GM23248 (cell line): ENCODE data around the gene SHMT2. TPM values are rescaled to one million over a fixed set of nuclear protein-coding genes. Genes with fewer than 3 reads are reported as not detected.

ENCODE experiments used
- DNase-seq: peaks from one replicate; pipeline ENCODE4 v3.0.0-alpha.2; 2015
- H2AFZ ChIP-seq: fragments of 200-600 bp; sonication (generic); 2 replicates; pipeline ENCODE4 v1.6.1; 2016; ENCODE audit warnings: antibody characterized with exemption
- H3F3A ChIP-seq: fragments of 200-600 bp; sonication (generic); 2 replicates; pipeline ENCODE4 v1.6.1; 2016; ENCODE audit warnings: mild to moderate bottlenecking, antibody characterized with exemption, mixed run types; ENCODE audit not compliant: insufficient read depth
- H3K27ac ChIP-seq: fragments of 200-600 bp; sonication (generic); 2 replicates; pipeline ENCODE4 v1.5.1; 2016; ENCODE audit warnings: mild to moderate bottlenecking
- H3K27me3 ChIP-seq: fragments of 200-600 bp; sonication (generic); replicated peaks from 2 replicates; pipeline ENCODE4 v1.6.1; 2016; ENCODE audit warnings: mild to moderate bottlenecking; ENCODE audit not compliant: insufficient read depth
- H3K36me3 ChIP-seq: fragments of 200-600 bp; sonication (generic); 2 replicates; pipeline ENCODE4 v1.6.1; 2016; ENCODE audit warnings: low read depth, mild to moderate bottlenecking
- H3K4me1 ChIP-seq: fragments of 200-600 bp; sonication (generic); 2 replicates; pipeline ENCODE4 v1.6.1; 2016; ENCODE audit warnings: mild to moderate bottlenecking; ENCODE audit not compliant: insufficient read depth
- H3K4me2 ChIP-seq: fragments of 200-600 bp; sonication (generic); one replicate; pipeline ENCODE4 v1.6.1; 2016; ENCODE audit warnings: mild to moderate bottlenecking; ENCODE audit not compliant: unreplicated experiment
- H3K4me3 ChIP-seq: fragments of 200-600 bp; sonication (generic); 2 replicates; pipeline ENCODE4 v1.5.1; 2016; ENCODE audit warnings: mild to moderate bottlenecking
- H3K79me2 ChIP-seq: fragments of 200-600 bp; sonication (generic); 2 replicates; pipeline ENCODE4 v1.6.1; 2016; ENCODE audit warnings: mild to moderate bottlenecking; ENCODE audit not compliant: insufficient read depth
- H3K9ac ChIP-seq: fragments of 200-600 bp; sonication (generic); 2 replicates; pipeline ENCODE4 v1.6.1; 2016; ENCODE audit warnings: mild to moderate bottlenecking
- H3K9me2 ChIP-seq: fragments of 200-600 bp; sonication (generic); 2 replicates; pipeline ENCODE4 v1.6.1; 2016; ENCODE audit warnings: mixed run types, mild to moderate bottlenecking, moderate library complexity; ENCODE audit not compliant: insufficient read depth
- H3K9me3 ChIP-seq: fragments of 200-600 bp; sonication (generic); one replicate; pipeline ENCODE4 v1.6.1; 2017; ENCODE audit warnings: low read depth
- H4K20me1 ChIP-seq: fragments of 200-600 bp; sonication (generic); 2 replicates; pipeline ENCODE4 v1.6.0; 2016; ENCODE audit not compliant: insufficient read depth
- EZH2 ChIP-seq: fragments of 200-600 bp; sonication (generic); IDR thresholded peaks from 2 replicates; pipeline ENCODE4 v1.6.1; 2018; ENCODE audit warnings: antibody characterized with exemption, mild to moderate bottlenecking; ENCODE audit not compliant: insufficient read depth, poor library complexity, severe bottlenecking
- EZH2phosphoT487 ChIP-seq: fragments of 200-600 bp; sonication (generic); IDR thresholded peaks from 2 replicates; pipeline ENCODE4 v1.6.1; 2018; ENCODE audit warnings: antibody characterized with exemption, moderate library complexity, mild to moderate bottlenecking, low read depth; ENCODE audit not compliant: insufficient read depth
- WGBS, 2 experiments: methylation state at CpG; one replicate each; pipeline ENCODE4 v1.1.6; 2015 to 2017; ENCODE audit warnings: low lambda C conversion rate in 2 of 2, low coverage in 1 of 2; ENCODE audit errors: missing lambda C conversion rate in 2 of 2; 5-methylcytosine and 5-hydroxymethylcytosine counted together
- in situ Hi-C: fragments of 300-500 bp; cut with MboI; formaldehyde crosslinking; loops from 2 replicates; pipeline ENCODE4 v1.15.0; 2020
- polyA plus RNA-seq: library from polyadenylated mRNA; unstranded; fragments of >200 nt; fragmentation: Nextera tagmentation; extraction: Ambion mirVana; gene quantifications from 2 replicates; pipeline ENCODE4 v1.2.1, GENCODE V29; 2016
- total RNA-seq: library from RNA; depleted of rRNA; stranded (reverse); fragments of >200 nt; shearing (Covaris generic); gene quantifications from 2 replicates; pipeline ENCODE4 v1.2.3, GENCODE V29; 2014

The SHMT2 gene
- total and polyA plus RNA-seq, 2 experiments from 2014 or later, result 184 to 341 TPM

DNA sequence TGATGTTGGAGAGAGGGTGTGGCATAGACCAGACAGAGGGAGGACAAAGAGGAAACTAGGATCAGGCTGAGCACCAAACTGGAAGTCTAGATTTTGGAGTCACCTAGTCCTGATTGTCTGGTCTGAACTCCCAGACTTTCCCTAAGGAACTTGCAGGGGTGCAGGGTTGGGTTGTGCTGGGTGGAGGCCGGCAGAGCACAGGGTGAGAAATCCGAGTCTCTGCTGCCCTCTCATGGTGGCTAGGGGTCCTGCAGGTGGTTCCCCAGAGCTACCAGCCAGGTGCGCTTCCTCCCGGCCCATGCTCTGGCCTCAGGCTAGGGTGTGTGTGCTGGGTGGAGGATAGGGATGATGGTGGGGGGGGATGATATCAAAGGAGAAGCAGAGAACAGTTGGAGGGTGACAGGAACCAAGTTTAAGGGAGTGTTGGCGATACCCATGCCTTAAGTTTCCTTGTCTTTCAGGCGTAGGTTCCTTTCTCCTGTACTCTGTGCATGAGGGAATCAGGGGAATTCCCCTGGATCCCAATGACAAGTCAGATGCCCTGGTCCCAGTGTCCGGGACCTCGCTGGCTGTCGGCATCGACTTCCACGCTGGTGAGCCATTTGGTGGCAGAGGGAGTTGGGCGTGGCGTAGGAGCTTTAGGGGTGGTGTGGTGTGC lies 46.5 kb upstream of the SHMT2 start:
- no peak overlapping the region for H2AFZ ChIP-seq
- peaks cover 71% of the 10 kb centered on the region for H3K36me3 ChIP-seq
- no peak for TF ChIP-seq EZH2
- no peak for TF ChIP-seq EZH2phosphoT487
- H3K27me3 ChIP-seq, result no peaks in the 10 kb centered on the region
- H3K9me2 ChIP-seq, result no peaks in the 10 kb centered on the region
- no peak overlapping the region for H3K9ac ChIP-seq
- no peak overlapping the region for H3K27ac ChIP-seq
- peaks cover 68% of the 10 kb centered on the region for H3K79me2 ChIP-seq
- H3K4me3 ChIP-seq, result no peak overlapping the region
- DNase-seq, result peak; percentile 77
- H3K4me1 ChIP-seq, result no peaks in the 10 kb centered on the region
- WGBS, 2 experiments, result 73 to 75% methylated on average over 13 of the region's 13 CpGs
- H3K4me2 ChIP-seq, result no peak overlapping the region
- H3K9me3 ChIP-seq, result no peaks in the 10 kb centered on the region
- in situ Hi-C loops, result no loop called here
- H3F3A ChIP-seq, result peaks cover 38% of the 10 kb centered on the region
- H4K20me1 ChIP-seq, result no peaks in the 10 kb centered on the region

DNA sequence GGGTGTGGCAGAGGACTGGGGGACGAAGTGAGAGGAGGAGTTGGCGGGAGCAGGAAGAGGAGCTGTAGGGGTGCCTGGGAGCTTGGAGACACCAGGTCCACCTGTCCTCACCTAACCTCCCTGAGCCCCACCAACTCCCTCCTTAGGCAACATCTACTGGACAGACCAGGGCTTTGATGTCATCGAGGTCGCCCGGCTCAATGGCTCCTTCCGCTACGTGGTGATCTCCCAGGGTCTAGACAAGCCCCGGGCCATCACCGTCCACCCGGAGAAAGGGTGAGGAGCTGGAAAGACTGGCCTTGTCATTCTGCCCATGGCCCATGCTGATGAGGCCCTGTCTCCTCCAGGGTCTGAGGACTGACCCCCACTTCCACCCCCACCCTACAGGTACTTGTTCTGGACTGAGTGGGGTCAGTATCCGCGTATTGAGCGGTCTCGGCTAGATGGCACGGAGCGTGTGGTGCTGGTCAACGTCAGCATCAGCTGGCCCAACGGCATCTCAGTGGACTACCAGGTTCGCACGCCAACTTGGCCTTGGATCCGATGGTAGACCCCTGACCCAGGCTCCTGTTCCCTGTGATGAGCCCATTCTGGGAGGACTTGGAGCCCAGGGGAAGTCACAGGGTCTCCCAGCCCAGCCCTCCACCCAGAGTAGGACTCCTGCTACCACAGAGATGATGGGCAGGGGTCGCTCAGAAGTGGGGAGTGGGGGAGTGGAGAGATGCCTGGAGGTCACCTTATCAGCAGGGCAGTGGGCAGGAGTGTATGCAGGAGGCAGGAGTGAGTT lies 45.4 kb upstream of the SHMT2 start:
- Histone ChIP-seq H3K27ac (no peak overlapping the region), H3K9me3 (no peaks in the 10 kb centered on the region), H3K4me2 (no peak overlapping the region), H3K4me1 (no peaks in the 10 kb centered on the region), H3K27me3 (no peaks in the 10 kb centered on the region), H3K9ac (no peak overlapping the region), H3K4me3 (no peak overlapping the region), H3K9me2 (no peaks in the 10 kb centered on the region), H2AFZ (no peak overlapping the region), H3F3A (peaks cover 38% of the 10 kb centered on the region), H3K36me3 (peaks cover 69% of the 10 kb centered on the region), H3K79me2 (peaks cover 57% of the 10 kb centered on the region), H4K20me1 (no peaks in the 10 kb centered on the region)
- no peak for DNase-seq
- in situ Hi-C loops, result no loop called here
- no peak for TF ChIP-seq EZH2phosphoT487
- TF ChIP-seq EZH2, result no peak
- WGBS, 2 experiments, result 86% methylated on average over 20 to 22 of the region's 22 CpGs

DNA sequence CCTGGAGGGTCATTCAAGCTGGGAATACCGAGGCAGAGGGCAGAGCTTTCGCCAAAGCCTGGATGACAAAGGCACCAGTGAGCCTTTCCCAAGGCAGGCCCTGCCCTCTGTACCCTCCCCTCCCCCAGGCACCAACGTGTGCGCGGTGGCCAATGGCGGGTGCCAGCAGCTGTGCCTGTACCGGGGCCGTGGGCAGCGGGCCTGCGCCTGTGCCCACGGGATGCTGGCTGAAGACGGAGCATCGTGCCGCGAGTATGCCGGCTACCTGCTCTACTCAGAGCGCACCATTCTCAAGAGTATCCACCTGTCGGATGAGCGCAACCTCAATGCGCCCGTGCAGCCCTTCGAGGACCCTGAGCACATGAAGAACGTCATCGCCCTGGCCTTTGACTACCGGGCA lies 44.1 kb upstream of the SHMT2 start:
- in situ Hi-C loops, result no loop called here
- peaks cover 45% of the 10 kb centered on the region for H3F3A ChIP-seq
- 82 to 85% methylated on average over 25 of the region's 25 CpGs for WGBS, 2 experiments

DNA sequence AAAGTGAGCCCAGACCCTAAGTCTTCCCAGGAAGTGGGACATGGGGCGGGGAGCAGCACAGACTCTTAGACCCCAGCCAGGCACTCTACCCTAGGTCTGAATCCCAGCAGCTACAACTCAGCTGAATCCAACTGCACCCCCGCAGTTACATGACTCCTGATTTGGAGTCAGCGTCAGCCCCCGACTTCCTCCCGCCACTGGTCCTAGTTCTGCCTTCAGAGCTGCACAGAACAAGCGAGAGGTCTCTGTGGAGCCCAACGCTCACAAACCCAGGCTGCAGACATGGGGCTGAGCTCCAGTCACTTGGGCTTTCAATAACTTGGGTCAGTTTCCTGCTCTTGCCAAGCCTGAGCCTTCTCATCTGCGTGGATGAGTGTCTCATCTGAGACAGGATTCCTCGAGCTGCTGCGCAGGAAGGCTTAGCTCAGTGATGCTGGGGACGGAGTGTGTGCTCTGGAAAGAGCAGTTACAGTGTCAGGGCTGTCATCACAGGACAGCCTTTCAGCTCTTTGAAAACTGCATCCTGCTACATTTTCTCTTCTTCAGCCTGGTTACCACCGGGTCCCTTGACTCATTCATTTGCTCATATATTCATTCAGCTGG lies 43.5 kb upstream of the SHMT2 start:
- Histone ChIP-seq H3K27me3 (no peaks in the 10 kb centered on the region), H3K4me3 (no peak overlapping the region), H3K36me3 (peaks cover 61% of the 10 kb centered on the region), H4K20me1 (no peaks in the 10 kb centered on the region), H3K4me2 (no peak overlapping the region), H3K9me3 (no peaks in the 10 kb centered on the region), H2AFZ (no peak overlapping the region), H3K9me2 (no peaks in the 10 kb centered on the region), H3K9ac (no peak overlapping the region), H3F3A (peaks cover 45% of the 10 kb centered on the region), H3K79me2 (peaks cover 50% of the 10 kb centered on the region), H3K27ac (no peak overlapping the region), H3K4me1 (no peaks in the 10 kb centered on the region)
- DNase-seq, result no peak
- in situ Hi-C loops, result no loop called here
- 85 to 89% methylated on average over 12 of the region's 12 CpGs for WGBS, 2 experiments
- TF ChIP-seq EZH2 (no peak), EZH2phosphoT487 (no peak)

More for the DNA sequence above, 44.1 kb upstream of the SHMT2 start:
- no peaks in the 10 kb centered on the region for H4K20me1 ChIP-seq
- peaks cover 66% of the 10 kb centered on the region for H3K36me3 ChIP-seq
- no peaks in the 10 kb centered on the region for H3K9me2 ChIP-seq
- H2AFZ ChIP-seq, result no peak overlapping the region
- no peak overlapping the region for H3K4me2 ChIP-seq
- H3K27ac ChIP-seq, result no peak overlapping the region
- no peak overlapping the region for H3K4me3 ChIP-seq
- no peak for DNase-seq
- H3K79me2 ChIP-seq, result peaks cover 50% of the 10 kb centered on the region
- TF ChIP-seq EZH2phosphoT487, result no peak
- no peak for TF ChIP-seq EZH2
- H3K27me3 ChIP-seq, result no peaks in the 10 kb centered on the region
- no peaks in the 10 kb centered on the region for H3K4me1 ChIP-seq
- H3K9me3 ChIP-seq, result no peaks in the 10 kb centered on the region
- no peak overlapping the region for H3K9ac ChIP-seq
